IPS DF 6.9 (cell line): Measurements from ENCODE around the gene NOS3.

Source experiments
- DNase-seq: peaks from one replicate; pipeline ENCODE4 v3.0.0-alpha.2; 2013; ENCODE audit warnings: low read depth, low spot score
- H3K27ac ChIP-seq: one replicate; pipeline ENCODE4 v1.5.1; 2013; ENCODE audit warnings: low read length, control low read depth
- H3K27me3 ChIP-seq: 2 replicates; pipeline ENCODE4 v1.6.1; 2013; ENCODE audit warnings: mild to moderate bottlenecking, low read length; ENCODE audit not compliant: control insufficient read depth, insufficient read depth
- H3K36me3 ChIP-seq: 2 replicates; pipeline ENCODE4 v1.6.1; 2013; ENCODE audit warnings: low read length; ENCODE audit not compliant: control insufficient read depth, insufficient read depth
- H3K4me1 ChIP-seq: 2 replicates; pipeline ENCODE4 v1.6.1; 2013; ENCODE audit warnings: low read length; ENCODE audit not compliant: control insufficient read depth, insufficient read depth
- H3K4me3 ChIP-seq: 2 replicates; pipeline ENCODE4 v1.5.1; 2013; ENCODE audit warnings: mild to moderate bottlenecking, low read length
- H3K9me3 ChIP-seq: 2 replicates; pipeline ENCODE4 v1.6.1; 2013; ENCODE audit warnings: low read length, inconsistent platforms; ENCODE audit not compliant: control insufficient read depth, insufficient read depth
- WGBS: extraction: QIAGEN DNeasy Blood & Tissue Kit; methylation state at CpG from one replicate; pipeline ENCODE4 v1.1.7; 2013; ENCODE audit warnings: mixed read lengths, missing lambda C conversion rate; ENCODE audit not compliant: insufficient read length, insufficient coverage; 5-methylcytosine and 5-hydroxymethylcytosine counted together

Gene NOS3

DNA sequence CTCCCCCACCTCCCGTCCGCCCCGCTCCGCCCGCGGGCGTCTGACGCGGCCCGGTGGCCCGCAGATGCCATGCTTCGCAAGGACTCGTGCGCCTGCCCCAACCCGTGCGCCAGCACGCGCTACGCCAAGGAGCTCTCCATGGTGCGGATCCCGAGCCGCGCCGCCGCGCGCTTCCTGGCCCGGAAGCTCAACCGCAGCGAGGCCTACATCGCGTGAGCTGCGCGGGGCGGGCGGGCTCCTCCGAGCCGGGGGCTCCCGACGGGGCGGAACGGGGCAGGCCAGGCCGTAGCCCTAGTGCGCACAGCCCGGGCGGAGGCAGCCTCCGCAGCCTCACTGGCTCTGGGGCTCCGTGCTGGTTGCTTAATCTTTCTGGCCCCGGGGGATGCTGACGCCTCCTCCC lies 60.3 kb downstream of the NOS3 start:
- Histone ChIP-seq H3K27ac (no peak overlapping the region), H3K9me3 (no peaks in the 10 kb centered on the region), H3K27me3 (peaks cover 12% of the 10 kb centered on the region; the same call in 1 of the 2 replicates), H3K4me3 (peak overlapping the region; percentile 1; the same call in 1 of the 2 replicates), H3K36me3 (no peaks in the 10 kb centered on the region), H3K4me1 (peaks cover 4% of the 10 kb centered on the region; the same call in 1 of the 2 replicates)
- no CpG with 5 or more reads among the region's 50 CpGs for WGBS
- no peak for DNase-seq

DNA sequence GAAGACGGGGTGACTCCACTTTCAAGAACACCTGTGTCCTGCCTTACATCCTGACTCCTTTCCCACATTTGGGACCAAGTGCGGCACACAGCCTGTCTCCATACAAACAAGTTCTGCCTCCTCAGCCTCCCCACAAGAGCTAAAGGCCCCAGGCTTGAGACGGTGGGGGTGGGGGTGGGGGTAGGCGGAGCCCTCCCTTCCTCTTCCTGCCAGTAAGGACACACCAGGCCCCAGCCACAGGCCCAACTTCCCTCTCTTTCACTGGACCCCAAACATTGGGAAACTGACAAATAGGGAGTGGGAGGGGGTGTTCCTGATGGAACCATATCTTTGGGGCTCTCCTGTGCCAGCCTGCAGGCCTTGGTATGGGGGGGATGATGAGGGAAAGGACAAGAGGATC lies 62.3 kb downstream of the NOS3 start:
- Histone ChIP-seq H3K4me1 (peaks cover 6% of the 10 kb centered on the region; the same call in 1 of the 2 replicates), H3K27ac (no peak overlapping the region), H3K27me3 (peaks cover 12% of the 10 kb centered on the region; the same call in 1 of the 2 replicates), H3K4me3 (no peak overlapping the region), H3K9me3 (no peaks in the 10 kb centered on the region), H3K36me3 (no peaks in the 10 kb centered on the region)
- WGBS = no CpG with 5 or more reads among the region's 4 CpGs
- DNase-seq = no peak

DNA sequence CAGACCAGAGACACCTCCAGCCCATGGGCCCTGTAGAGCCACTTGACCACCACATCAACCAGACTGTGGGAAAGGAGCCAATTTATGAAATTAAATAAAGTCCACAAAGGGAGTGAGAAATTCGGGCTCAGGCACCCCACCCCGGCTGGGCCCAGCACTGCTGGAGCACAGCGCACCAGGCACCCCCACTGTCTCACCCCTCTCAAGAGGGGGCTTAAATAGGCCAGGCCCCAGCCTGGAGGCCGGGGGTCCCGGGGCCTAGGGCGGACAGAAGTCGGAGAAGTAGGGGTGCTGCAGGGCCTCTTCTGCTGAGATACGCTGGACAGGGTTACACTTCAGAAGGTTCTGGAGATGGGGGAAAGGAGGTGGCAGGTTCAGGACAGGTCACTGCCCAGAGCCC lies 62.9 kb downstream of the NOS3 start:
- no peak overlapping the region for H3K27ac ChIP-seq
- WGBS = no CpG with 5 or more reads among the region's 8 CpGs
- DNase-seq = no peak

DNA sequence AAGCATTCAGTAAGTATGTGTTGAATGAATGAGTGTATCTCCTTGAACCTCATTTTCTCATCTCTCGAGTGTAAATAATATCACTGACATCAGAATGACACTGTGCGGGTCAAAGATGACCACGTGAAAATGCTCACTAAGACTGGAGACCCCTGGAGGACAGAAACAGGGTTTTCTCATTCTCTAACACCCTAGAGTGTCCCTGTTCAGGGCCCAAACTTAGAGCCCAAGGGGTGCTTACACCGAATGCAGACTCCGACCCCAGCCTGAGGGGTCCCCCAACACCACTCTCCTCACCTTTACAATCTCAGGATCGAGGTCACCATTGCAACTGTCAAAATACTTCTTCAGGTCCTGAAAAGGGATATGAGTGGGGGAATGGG lies 65.5 kb downstream of the NOS3 start:
- WGBS = no CpG with 5 or more reads among the region's 6 CpGs
- H3K4me3 ChIP-seq = no peak overlapping the region

More for the DNA sequence above, 62.9 kb downstream of the NOS3 start:
- Histone ChIP-seq H3K9me3 (no peaks in the 10 kb centered on the region), H3K27me3 (peaks cover 12% of the 10 kb centered on the region; the same call in 1 of the 2 replicates), H3K4me3 (no peak overlapping the region), H3K36me3 (no peaks in the 10 kb centered on the region), H3K4me1 (peaks cover 6% of the 10 kb centered on the region; the same call in 1 of the 2 replicates)

DNA sequence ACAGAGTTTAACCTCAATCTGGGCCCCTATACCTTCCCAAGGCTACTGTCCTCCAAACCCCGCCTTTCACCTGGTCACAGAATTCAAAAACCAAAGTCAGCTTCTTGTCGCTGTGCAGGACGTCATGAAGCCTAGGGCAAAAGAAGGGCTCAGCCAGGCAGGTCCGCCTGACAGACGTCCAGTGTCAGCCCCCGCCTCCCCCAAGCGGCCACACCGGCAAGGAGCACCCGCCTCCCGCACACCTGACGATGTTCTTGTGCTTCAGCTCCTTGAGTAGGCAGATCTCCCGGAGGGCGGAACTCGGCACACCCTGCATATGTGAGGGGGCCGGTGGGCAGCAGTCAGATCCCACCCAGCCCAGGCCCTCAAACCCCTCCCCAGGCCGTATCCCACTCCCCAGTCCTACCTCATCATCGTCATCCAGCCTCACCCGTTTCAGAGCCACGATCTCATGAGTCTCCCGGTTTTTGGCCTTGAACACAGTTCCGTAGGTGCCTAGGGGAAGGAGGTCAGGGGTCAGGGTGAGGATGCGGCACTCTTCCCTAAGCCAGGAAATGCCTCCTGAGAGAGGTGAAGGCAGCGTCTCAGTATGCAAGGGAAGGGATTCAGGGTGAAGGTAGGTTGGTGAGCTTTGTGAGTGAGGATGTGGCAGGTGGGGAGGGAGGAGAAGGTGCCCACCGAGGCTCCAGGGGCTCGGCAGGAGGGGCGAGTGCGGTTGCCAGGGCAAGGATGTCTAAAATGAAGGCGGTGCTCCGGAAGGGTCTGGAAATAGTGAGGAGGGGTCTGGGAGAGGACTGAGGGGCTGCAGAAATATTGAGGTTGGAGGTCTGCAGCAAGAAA lies 66.1 kb downstream of the NOS3 start:
- no CpG with 5 or more reads among the region's 29 CpGs for WGBS
- Histone ChIP-seq H3K4me3 (peak overlapping the region; percentile 78; the same call in 1 of the 2 replicates), H3K27ac (no peak overlapping the region), H3K9me3 (no peaks in the 10 kb centered on the region), H3K4me1 (peaks cover 13% of the 10 kb centered on the region), H3K27me3 (peaks cover 2% of the 10 kb centered on the region; the same call in 1 of the 2 replicates), H3K36me3 (no peaks in the 10 kb centered on the region)
- DNase-seq = no peak

More for the DNA sequence above, 65.5 kb downstream of the NOS3 start:
- Histone ChIP-seq H3K9me3 (no peaks in the 10 kb centered on the region), H3K27ac (no peak overlapping the region), H3K4me1 (peaks cover 12% of the 10 kb centered on the region), H3K36me3 (no peaks in the 10 kb centered on the region), H3K27me3 (peaks cover 5% of the 10 kb centered on the region; the same call in 1 of the 2 replicates)
- DNase-seq = no peak

DNA sequence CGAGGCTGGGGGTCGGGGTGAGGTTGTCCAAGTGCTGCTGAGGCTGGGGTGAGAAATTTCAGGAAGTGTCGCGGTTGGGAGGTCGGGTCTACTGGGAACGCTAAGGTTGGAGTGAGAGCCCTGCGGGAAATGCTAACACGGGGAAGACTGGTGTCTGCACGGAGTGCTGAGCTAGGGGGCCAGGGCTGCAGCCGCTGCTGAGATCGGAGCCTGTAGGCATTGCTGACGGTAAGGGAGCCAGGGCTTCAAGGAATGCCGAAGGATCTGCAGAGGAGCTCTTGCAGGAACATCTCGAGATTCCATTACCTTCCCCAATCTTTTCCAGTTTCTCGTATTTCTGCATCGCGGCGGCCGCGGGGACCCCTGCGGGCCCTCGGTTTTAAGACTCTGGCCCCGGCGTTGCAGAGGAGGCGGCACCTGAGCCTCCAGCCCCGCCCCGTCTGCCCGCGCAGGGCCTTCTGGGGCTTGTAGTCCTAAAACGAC lies 66.7 kb downstream of the NOS3 start, which contains the start of gene CDK5:
Gene CDK5 (minus strand): TSS at position 392 of the 483 bp plus-strand sequence. CDS start 49 bp downstream, at position 343.
- DNase-seq = no peak
- Histone ChIP-seq H3K4me1 (peaks cover 15% of the 10 kb centered on the region), H3K9me3 (no peaks in the 10 kb centered on the region), H3K36me3 (no peaks in the 10 kb centered on the region), H3K27me3 (no peaks in the 10 kb centered on the region), H3K4me3 (peak within 1 kb of the TSS; percentile 78; the same call in 1 of the 2 replicates), H3K27ac (no peak within 1 kb of the TSS)
- WGBS = no CpG with 5 or more reads among the region's 30 CpGs

DNA sequence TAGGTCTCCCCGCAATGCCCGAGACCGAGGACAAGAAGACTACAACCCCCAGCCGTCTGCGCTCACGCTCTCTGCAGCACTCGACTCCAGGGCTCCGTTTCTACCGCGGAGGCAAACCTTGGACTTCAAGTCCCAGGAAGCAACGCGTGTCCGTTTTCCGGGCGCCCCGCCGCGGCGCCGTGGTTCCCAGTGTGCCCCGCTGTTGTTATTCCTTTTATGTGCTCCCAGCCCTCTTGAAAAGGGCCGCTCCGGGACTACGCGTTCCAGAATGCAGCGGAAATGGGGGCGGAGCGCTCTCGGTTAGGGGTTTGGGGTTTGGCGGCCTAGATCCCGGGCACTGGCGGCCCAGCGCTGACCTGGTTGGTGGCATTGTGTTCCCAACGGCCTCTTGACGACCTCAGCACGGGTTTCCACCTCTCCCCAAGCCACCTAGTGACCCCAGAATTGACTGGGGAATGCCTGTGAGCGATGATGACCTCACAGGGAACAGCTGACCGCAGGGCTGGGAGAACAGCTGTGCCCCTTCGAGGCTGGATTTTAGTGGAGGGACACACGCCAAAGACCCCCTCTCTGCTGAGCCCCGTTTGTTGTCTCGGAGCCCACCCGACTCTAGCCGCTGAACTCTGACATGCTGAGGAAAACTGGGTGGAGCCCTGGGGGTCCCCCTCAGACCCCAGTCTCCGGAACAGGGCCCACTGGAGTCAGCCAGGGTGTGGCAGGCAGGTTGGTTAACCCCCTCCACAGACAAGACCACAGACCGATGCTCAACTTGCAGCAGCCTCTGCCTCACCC lies 67.4 kb downstream of the NOS3 start:
- Histone ChIP-seq H3K4me3 (peak overlapping the region; percentile 11; the same call in 1 of the 2 replicates), H3K9me3 (no peaks in the 10 kb centered on the region), H3K27ac (no peak overlapping the region), H3K36me3 (no peaks in the 10 kb centered on the region), H3K27me3 (no peaks in the 10 kb centered on the region), H3K4me1 (peaks cover 15% of the 10 kb centered on the region)
- WGBS = no CpG with 5 or more reads among the region's 46 CpGs
- peak; percentile 99 for DNase-seq

DNA sequence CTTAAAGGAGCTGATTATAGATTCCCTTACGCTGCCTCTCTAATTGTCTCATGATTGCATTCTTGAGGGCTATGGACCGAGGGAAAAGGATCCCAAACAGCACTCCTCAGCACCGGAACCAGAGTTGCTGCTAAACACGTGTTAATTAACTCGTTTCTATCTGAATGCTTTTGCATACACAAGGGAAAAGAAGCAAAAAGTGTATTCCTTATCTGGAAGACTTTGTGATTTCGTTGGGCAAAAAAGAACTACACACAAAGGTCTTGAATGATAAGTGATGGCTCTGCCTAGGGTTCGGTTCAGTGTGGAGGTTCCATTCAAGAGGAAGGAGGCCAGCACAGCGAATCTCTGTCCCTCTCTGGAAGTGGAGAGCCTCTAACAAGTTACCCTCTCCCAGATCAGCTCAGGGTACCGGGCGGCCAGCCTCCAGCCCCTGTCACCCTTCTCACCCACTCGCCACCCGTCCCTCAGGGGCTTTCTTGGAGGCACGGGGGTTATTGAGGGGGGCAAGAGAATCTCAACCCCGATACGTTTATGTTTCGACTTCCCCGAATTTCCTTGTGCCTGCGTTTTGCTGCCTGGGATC lies 68.1 kb downstream of the NOS3 start:
- Histone ChIP-seq H3K9me3 (no peaks in the 10 kb centered on the region), H3K36me3 (no peaks in the 10 kb centered on the region), H3K27me3 (no peaks in the 10 kb centered on the region), H3K4me1 (peaks cover 15% of the 10 kb centered on the region), H3K27ac (no peak overlapping the region), H3K4me3 (peak overlapping the region; percentile 75; the same call in 1 of the 2 replicates)
- no peak for DNase-seq
- WGBS = no CpG with 5 or more reads among the region's 18 CpGs

DNA sequence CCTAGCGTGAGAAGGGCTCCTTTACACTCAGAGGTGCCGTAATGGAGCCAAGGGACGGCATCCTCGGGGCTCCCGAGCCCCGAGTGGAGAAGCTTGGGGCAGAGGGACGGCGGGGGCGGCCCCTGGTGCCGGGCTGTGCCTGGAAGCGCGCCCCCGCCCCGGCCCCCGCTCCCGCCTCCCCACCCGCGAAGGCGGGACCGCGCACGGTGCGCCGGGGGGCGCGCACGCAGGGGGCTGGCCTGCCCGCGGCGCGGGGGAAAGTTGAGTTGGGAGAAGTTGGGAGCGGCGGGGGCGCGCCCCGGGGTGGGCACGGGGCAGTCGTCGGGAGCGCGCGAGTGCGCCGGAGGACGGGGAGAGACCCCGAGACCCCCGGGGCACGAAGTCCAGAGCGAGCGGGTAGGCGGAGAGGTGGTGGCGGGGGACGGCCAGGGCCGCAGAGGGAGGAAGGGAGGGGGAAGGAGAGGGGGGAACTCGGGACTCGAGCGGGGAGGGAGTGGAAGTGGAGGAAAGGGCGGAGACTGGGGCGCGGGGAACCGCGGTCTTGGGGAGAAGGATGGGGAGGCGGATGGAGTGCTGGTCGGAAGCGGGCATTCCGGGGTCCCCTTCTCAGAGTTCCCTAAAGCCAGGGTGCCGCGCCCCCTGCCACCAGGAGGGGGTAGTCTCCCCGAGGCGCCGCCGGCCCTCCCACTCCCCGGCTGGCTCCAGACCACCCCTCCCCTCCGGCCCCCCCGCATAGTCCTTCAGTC lies 68.7 kb downstream of the NOS3 start, which contains the start of gene SLC4A2:
Gene SLC4A2 (plus strand): TSS at position 223 of the 746 bp plus-strand sequence. CDS start 2,399 bp downstream, outside the sequence.
- DNase-seq = no peak
- WGBS = no CpG with 5 or more reads among the region's 75 CpGs
- H3K4me1 ChIP-seq = peaks cover 15% of the 10 kb centered on the region
- H3K4me3 ChIP-seq = peak within 1 kb of the TSS; percentile 75
- H3K9me3 ChIP-seq = no peaks in the 10 kb centered on the region
- H3K36me3 ChIP-seq = peaks cover under 1% of the 10 kb centered on the region; the same call in 1 of the 2 replicates
- no peak within 1 kb of the TSS for H3K27ac ChIP-seq
- no peaks in the 10 kb centered on the region for H3K27me3 ChIP-seq
